Endometrial microvascular endothelial cells (primary cell): Measurements from ENCODE around the gene SCG5. TPM values are rescaled to one million over a fixed set of nuclear protein-coding genes. Genes with fewer than 3 reads are reported as not detected.

Source experiments
- in situ Hi-C: cut with HindIII; loops from 2 replicates; pipeline ENCODE4 v1.10.0; 2017; ENCODE audit warnings: low sequenced_read_pairs, low pct_unique_long_range_greater_than_20kb; ENCODE audit errors: inconsistent ontology term
- total RNA-seq: library from RNA; depleted of rRNA; stranded (reverse); fragments of >200 nt; gene quantifications from one replicate; pipeline ENCODE4 v1.2.3, GENCODE V29; 2015; ENCODE audit errors: inconsistent ontology term

The SCG5 gene
- total RNA-seq, 1 donor from 2014 or later: 0.65 TPM

DNA sequence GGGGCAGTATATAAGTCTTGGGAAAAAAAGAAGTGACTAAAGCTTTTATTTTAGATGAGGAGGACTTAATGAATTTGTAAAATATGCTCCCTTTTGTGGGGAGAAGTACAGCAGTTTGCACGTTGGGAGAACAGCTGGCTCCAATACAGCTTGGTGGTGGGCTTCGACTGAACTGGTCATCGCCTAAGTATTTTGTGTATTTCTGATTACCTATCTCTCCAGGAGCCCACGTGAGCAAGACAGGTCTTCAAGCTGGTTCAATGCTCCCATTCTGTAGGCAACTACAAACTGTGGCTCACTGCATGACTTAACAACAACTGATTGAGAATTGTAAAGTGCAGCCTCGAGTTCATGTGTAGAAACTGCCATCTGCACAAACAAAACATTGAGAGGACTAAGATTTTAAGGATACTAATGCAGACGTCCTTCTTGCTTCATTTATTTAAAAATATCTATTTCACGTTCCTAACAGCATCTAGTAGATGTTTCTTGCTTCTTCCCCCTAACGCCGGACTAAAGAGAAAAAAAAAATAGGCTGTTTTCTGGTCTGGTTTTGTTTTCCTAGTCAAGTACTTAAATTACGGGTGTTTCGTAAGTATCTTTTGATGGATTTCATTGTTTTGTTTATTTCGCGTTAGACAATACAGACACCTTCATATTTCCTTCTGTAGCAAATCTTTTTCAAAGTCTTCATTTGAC, 74.9 kb downstream of the SCG5 start:
- in situ Hi-C loops: no loop called here

DNA sequence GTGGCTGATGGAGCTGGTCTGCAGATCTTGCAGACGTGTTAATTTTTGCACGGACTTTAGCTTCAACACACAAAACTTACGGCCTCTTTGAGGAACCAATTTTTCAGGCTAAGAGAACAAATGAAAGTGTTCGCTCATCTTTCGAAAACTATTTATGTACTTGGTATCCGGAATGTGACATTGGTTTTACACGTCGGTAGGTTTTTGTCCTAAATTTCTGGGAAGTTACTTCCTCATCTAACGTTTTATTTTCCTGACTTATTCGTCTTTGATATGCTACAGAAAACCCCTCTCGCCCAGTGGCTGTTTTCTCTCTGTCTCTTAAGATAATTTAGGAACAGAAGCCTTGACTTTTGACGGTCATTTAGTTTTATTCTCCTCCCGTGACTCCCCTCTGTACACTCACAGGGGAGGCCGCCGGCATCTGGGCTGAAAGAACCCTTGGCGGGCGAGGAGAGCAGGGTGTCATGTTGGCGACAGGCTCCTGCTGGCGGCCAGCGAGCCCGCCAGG, 75.5 kb downstream of the SCG5 start:
- in situ Hi-C loops: no loop called here

GRCh38 chr15:32717426-32718226, 76.1 kb downstream of the SCG5 start, which contains the start of gene GREM1:
GREM1 (plus strand) TSS chr15:32718004; CDS start chr15:32730691, 12,687 bp downstream.
- in situ Hi-C loops: no loop called here

GRCh38 chr15:32718227-32718820, 76.8 kb downstream of the SCG5 start:
- in situ Hi-C loops: no loop called here

- in situ Hi-C loops: no loop called here
Measured at GRCh38 chr15:32718821-32719716, 77.6 kb downstream of the SCG5 start.

DNA sequence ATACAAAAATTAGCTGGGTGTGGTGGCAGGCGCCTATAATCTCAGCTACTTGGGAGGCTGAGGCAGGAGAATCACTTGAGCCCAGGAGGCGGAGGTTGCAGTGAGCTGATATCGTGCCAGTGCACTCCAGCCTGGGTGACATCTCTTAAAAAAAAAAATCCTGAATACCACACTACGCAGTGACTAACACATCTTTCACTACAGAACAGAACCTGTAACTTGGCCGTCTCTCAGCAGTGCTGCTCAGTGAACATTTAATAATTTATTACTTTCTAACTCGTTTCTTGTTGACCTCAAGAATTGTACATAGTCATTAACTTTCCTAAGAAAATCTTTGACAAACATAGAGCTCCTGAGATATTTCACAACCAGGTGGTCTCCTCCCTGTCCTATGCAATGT, 80.1 kb downstream of the SCG5 start:
- in situ Hi-C loops: no loop called here

DNA sequence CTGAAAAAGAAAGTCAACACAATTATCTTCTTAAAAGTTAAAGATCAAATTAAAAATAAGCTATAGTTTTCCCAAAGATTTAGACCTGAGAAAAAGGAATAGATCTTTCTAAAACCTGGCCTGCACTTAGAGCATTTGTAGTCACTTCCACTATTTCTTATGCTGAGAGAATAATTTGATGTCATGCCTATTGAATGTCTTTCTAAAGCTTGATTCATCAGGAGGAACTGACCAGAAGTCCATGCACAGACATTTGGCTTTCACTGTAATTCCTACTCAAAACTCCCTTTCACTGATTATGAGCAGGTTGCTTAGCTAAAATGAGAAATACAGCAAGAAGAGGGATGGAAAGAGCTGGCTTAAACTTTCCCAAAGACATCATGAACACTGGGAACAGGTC, 80.6 kb downstream of the SCG5 start:
- in situ Hi-C loops: no loop called here

DNA sequence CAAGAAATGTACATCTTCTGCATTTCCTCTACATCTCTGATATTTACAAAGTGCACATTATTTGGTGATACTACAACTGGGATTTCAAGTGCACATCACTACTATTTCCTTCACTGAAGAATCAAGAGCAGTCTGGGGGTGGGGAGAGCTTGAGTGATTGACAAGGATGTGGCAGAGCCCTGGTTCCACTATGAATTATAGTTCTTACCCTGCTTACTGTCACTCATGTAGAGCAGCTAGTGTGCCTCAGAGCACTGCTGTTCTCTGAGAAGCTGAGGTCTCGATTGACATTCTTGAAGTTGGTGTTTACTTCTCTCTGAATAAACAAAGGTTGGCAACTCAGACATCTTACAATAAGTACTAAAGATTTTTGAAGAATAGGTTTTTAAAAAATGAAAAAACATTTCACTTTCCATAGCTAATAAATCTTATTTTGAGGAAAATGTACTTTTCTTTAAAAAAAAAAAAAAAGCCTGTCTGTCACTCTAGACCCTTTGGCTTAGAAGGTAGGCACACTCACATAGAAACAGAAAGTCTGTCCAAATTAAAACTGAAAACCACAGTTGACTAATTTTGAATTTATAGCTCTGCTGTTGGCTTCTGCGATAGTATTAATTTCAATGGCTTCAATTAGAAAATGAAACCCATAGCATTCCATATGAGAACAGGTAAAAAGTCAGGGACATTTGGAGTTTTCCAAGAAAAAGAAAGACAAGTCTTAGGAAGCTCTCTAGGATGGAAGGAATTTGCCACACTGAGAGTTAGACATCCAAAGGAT, 81.8 kb downstream of the SCG5 start:
- in situ Hi-C loops: no loop called here

GRCh38 chr15:32729700-32730395, 88.3 kb downstream of the SCG5 start:
- in situ Hi-C loops: no loop called here

DNA sequence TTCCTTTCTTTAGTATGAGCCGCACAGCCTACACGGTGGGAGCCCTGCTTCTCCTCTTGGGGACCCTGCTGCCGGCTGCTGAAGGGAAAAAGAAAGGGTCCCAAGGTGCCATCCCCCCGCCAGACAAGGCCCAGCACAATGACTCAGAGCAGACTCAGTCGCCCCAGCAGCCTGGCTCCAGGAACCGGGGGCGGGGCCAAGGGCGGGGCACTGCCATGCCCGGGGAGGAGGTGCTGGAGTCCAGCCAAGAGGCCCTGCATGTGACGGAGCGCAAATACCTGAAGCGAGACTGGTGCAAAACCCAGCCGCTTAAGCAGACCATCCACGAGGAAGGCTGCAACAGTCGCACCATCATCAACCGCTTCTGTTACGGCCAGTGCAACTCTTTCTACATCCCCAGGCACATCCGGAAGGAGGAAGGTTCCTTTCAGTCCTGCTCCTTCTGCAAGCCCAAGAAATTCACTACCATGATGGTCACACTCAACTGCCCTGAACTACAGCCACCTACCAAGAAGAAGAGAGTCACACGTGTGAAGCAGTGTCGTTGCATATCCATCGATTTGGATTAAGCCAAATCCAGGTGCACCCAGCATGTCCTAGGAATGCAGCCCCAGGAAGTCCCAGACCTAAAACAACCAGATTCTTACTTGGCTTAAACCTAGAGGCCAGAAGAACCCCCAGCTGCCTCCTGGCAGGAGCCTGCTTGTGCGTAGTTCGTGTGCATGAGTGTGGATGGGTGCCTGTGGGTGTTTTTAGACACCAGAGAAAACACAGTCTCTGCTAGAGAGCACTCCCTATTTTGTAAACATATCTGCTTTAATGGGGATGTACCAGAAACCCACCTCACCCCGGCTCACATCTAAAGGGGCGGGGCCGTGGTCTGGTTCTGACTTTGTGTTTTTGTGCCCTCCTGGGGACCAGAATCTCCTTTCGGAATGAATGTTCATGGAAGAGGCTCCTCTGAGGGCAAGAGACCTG, 89.5 kb downstream of the SCG5 start:
- in situ Hi-C loops: no loop called here

DNA sequence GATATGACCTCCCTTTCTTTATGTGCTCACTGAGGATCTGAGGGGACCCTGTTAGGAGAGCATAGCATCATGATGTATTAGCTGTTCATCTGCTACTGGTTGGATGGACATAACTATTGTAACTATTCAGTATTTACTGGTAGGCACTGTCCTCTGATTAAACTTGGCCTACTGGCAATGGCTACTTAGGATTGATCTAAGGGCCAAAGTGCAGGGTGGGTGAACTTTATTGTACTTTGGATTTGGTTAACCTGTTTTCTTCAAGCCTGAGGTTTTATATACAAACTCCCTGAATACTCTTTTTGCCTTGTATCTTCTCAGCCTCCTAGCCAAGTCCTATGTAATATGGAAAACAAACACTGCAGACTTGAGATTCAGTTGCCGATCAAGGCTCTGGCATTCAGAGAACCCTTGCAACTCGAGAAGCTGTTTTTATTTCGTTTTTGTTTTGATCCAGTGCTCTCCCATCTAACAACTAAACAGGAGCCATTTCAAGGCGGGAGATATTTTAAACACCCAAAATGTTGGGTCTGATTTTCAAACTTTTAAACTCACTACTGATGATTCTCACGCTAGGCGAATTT, 91.2 kb downstream of the SCG5 start:
- in situ Hi-C loops: no loop called here

- in situ Hi-C loops: no loop called here
Measured at GRCh38 chr15:32733281-32733680, 91.8 kb downstream of the SCG5 start.

DNA sequence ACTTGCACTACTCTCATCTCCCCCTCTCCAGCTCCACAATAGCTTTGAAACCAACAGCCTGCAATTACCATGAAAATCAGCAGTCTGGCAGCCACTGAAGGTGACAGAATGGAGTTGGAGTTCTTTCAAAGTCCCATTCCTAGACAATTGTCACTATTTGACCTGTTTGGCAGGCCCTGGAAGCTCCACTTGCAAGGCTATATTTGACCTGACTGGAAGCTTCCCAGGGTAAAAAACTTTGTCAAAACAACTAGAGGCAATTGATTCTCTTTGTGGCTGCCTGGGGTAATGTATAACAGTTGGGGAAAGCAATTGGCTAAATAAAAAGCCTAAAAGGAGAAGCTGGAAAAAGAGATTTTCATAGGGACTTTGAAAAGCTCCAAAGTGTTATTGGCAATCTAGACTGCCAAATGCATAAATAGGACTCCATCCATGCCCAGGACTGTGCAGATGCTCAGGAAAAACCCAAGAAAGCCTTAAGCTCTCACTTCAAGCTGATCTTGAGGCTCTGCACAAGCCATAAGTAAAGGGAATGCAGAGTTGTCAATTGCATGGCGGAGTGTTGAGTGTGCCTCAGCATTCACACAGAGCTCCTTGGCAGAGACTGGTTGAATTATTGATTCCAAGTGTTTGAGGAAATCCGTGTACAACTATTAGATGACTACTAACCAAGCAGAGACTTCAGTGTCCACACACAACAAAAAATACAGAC, 94.6 kb downstream of the SCG5 start:
- in situ Hi-C loops: no loop called here

GRCh38 chr15:32736701-32737061, 95.2 kb downstream of the SCG5 start:
- in situ Hi-C loops: no loop called here

GRCh38 chr15:32737304-32737703, 95.8 kb downstream of the SCG5 start:
- in situ Hi-C loops: no loop called here

- in situ Hi-C loops: no loop called here
Measured at GRCh38 chr15:32738666-32739065, 97.2 kb downstream of the SCG5 start.
